ENCODE data around the gene SPECC1. TPM values are rescaled to one million over a fixed set of nuclear protein-coding genes. Genes with fewer than 3 reads are reported as not detected.
"Not testable (repeated sequence)": the region's sequence is repeated elsewhere in the genome, so short reads cannot be mapped to it uniquely, and the experiment has no call there.

Gene SPECC1
- total RNA-seq, 1 donor from 2014 or later, result 13.6 TPM

DNA sequence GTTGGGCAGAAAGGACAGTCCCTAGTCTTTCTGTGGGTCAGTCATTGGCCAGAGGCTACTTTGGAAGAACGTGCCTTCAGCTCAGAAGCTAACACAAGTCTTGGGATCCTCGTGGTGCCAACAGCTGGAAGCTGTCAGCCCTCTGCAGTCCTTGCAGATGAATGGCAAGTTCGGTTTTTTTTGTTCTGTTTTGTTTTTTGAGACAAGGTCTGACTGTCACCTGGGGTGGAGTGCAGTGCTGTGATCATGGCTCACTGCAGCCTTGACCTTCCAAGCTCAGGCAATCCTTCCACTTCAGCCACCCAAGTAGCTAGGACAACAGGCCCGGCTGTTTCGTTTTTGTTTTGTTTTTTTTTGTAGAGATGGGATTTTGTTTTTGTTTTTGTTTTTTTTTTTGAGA is 149.4 kb downstream of the SPECC1 start:
- Histone ChIP-seq H3K4me1 (ENCODE audit: control insufficient read depth in 3 of 3, insufficient read depth in 3 of 3, low read length in 3 of 3) (peaks cover 5 to 13% (median 9%) of the 10 kb centered on the region in 3 donors), H3K27ac (ENCODE audit: low read depth, low read length) (no peak overlapping the region), H3K9me3 (ENCODE audit: control insufficient read depth in 3 of 3, low read length in 3 of 3) (no peaks in the 10 kb centered on the region), H3K9ac (ENCODE audit: low read depth in 1 of 3, low read length in 3 of 3) (no peak overlapping the region), H3K27me3 (ENCODE audit: control insufficient read depth in 3 of 3, insufficient read depth in 3 of 3, low read length in 3 of 3) (peaks cover 7 to 26% (median 22%) of the 10 kb centered on the region in 3 donors), H3K4me3 (ENCODE audit: low read length in 3 of 3) (no peak overlapping the region), H3K36me3 (ENCODE audit: control insufficient read depth in 3 of 3, insufficient read depth in 3 of 3, low read length in 3 of 3) (no peaks in the 10 kb centered on the region)

DNA sequence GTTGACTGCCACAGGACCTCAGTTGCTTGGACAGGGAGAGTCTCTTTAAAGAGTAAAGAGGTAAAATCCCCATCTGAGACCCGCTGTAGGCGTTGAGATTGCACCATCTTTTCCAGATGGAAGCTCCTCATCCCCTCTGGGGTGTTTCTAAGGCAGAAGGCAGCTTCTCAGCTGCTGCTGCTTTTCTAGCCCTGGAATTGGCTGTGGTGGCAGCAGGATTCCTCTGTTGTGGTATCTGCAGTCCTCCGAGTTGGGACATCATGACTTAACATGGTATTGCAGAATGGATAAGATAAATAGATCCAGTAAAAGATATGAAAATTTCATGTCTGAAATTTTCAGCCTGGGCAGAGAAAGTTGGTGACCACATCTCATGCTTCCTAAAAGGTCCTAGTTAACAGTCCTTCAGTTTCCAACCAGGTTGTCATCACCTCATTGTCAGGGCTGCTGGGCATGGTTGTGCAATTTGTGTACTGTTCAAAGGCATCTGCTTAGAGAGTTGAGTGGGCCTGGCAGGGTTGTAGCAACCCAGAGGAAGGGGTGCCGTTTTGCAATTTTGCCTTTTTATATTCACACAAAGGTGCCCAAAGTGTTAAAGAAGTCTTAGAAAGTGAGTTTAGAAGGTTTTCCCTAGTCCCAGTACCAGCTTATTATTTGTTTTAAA is 150.4 kb downstream of the SPECC1 start:
- no peak overlapping the region for H3K9ac ChIP-seq (ENCODE audit: low read depth in 1 of 3, low read length in 3 of 3)

DNA sequence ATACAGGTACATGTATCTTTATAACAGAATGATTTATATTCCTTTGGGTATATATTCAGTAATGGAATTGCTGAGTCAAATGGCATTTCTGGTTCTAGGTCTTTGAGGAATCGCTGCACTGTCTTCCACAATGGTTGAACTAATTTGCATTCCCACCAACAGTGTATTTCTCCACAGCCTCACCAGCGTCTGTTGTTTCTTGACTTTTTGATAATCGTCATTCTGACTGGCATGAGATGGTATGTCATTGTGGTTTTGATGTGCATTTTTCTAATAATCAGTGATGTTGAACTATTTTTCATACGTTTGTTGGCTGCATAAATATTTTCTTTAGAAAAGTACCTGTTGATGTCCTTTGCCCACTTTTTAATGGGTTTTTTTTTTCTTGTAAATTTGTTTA is 156.4 kb downstream of the SPECC1 start:
- H3K36me3 ChIP-seq (ENCODE audit: control insufficient read depth in 3 of 3, insufficient read depth in 3 of 3, low read length in 3 of 3); H3K9me3 ChIP-seq (ENCODE audit: control insufficient read depth in 3 of 3, low read length in 3 of 3); H3K27me3 ChIP-seq (ENCODE audit: control insufficient read depth in 3 of 3, insufficient read depth in 3 of 3, low read length in 3 of 3); H3K4me3 ChIP-seq (ENCODE audit: low read length in 3 of 3); H3K9ac ChIP-seq (ENCODE audit: low read depth in 1 of 3, low read length in 3 of 3); H3K27ac ChIP-seq (ENCODE audit: low read depth, low read length); H3K4me1 ChIP-seq (ENCODE audit: control insufficient read depth in 3 of 3, insufficient read depth in 3 of 3, low read length in 3 of 3): not testable (repeated sequence)

More for the DNA sequence above, 150.4 kb downstream of the SPECC1 start:
- Histone ChIP-seq H3K4me3 (ENCODE audit: low read length in 3 of 3) (no peak overlapping the region), H3K36me3 (ENCODE audit: control insufficient read depth in 3 of 3, insufficient read depth in 3 of 3, low read length in 3 of 3) (no peaks in the 10 kb centered on the region), H3K27ac (ENCODE audit: low read depth, low read length) (no peak overlapping the region), H3K27me3 (ENCODE audit: control insufficient read depth in 3 of 3, insufficient read depth in 3 of 3, low read length in 3 of 3) (peaks cover 7 to 22% (median 22%) of the 10 kb centered on the region in 3 donors), H3K4me1 (ENCODE audit: control insufficient read depth in 3 of 3, insufficient read depth in 3 of 3, low read length in 3 of 3) (peaks cover 5 to 13% (median 9%) of the 10 kb centered on the region in 3 donors), H3K9me3 (ENCODE audit: control insufficient read depth in 3 of 3, low read length in 3 of 3) (no peaks in the 10 kb centered on the region)

DNA sequence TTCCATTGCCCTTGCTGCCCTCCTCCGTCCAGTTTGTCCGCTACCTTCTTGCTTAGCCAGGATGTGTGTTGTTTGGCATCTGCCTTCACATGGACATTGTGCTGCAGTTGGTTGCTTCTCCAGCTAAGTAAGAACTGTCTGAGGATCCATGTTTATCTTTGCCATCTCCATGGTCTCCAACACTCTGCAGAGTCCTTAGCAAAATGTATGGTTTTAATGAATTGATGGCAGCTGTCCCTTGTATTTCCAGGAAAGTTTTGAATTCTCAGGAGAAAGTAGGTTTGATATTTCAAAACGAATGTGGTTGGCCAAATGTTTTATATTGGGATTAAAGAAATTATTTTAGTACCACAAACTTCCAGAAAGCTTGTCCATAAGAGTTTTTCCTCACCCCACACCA is 160.9 kb downstream of the SPECC1 start:
- Histone ChIP-seq H3K9ac (ENCODE audit: low read depth in 1 of 3, low read length in 3 of 3) (no peak overlapping the region), H3K27ac (ENCODE audit: low read depth, low read length) (no peak overlapping the region), H3K27me3 (ENCODE audit: control insufficient read depth in 3 of 3, insufficient read depth in 3 of 3, low read length in 3 of 3) (no peaks in the 10 kb centered on the region), H3K36me3 (ENCODE audit: control insufficient read depth in 3 of 3, insufficient read depth in 3 of 3, low read length in 3 of 3) (no peaks in the 10 kb centered on the region), H3K4me3 (ENCODE audit: low read length in 3 of 3) (no peak overlapping the region), H3K9me3 (ENCODE audit: control insufficient read depth in 3 of 3, low read length in 3 of 3) (no peaks in the 10 kb centered on the region), H3K4me1 (ENCODE audit: control insufficient read depth in 3 of 3, insufficient read depth in 3 of 3, low read length in 3 of 3) (no peaks in the 10 kb centered on the region)

DNA sequence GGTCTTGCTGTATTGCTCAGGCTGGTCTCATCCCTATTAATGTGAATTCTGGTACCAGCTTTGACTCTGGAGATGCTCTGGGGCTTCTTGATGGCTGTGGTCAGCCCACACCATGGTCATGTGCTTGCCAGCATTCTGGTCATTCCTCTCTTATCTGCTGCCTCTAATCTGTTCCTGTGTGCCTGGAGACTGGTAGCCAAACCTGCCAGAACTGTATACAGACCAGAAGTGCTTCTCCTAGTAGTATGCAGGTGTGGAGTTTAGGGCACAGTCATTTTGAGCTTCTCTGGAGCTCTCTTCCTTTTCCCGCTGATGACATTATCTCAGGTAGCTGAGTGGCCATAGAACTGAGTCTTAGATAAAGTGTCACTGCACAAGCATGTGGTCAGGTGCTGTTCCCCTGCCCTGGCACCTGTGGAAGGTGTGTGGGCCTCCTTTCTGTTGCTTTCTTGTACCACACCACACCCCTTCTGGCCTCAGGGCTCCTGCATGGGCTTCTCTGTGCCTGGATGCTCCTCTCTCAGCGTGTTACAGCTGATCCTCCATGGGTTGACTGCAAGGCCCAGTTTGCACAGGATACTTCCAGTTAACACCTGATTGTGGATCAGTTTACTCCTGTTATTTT is 162.7 kb downstream of the SPECC1 start:
- no peak overlapping the region for H3K27ac ChIP-seq (ENCODE audit: low read depth, low read length)
- no peak overlapping the region for H3K9ac ChIP-seq (ENCODE audit: low read depth in 1 of 3, low read length in 3 of 3)
- no peaks in the 10 kb centered on the region for H3K4me1 ChIP-seq (ENCODE audit: control insufficient read depth in 3 of 3, insufficient read depth in 3 of 3, low read length in 3 of 3)
- H3K4me3 ChIP-seq (ENCODE audit: low read length in 3 of 3), result no peak overlapping the region
- H3K36me3 ChIP-seq (ENCODE audit: control insufficient read depth in 3 of 3, insufficient read depth in 3 of 3, low read length in 3 of 3), result no peaks in the 10 kb centered on the region
- no peaks in the 10 kb centered on the region for H3K27me3 ChIP-seq (ENCODE audit: control insufficient read depth in 3 of 3, insufficient read depth in 3 of 3, low read length in 3 of 3)
- no peaks in the 10 kb centered on the region for H3K9me3 ChIP-seq (ENCODE audit: control insufficient read depth in 3 of 3, low read length in 3 of 3)

DNA sequence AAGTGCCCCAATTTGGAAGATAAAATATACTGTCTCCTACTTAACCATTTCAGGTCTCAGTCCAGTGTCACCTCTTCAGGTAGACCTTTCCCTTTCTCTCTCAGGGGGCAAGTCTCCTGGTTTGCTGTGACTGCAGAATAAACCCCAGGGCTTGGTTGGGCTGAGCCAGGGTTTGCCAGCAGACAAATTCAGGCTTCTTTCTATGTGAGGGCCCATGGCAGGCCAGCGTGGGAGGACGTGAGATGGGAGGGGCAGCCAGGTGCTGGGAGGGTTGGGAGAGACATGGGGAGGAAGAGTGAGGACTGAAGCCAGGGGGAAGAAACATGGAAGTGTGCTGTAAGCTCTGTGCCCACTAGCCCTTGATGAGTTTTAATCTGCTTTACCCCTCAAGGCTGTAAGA is 163.2 kb downstream of the SPECC1 start:
- no peaks in the 10 kb centered on the region for H3K27me3 ChIP-seq (ENCODE audit: control insufficient read depth in 3 of 3, insufficient read depth in 3 of 3, low read length in 3 of 3)
- no peaks in the 10 kb centered on the region for H3K4me1 ChIP-seq (ENCODE audit: control insufficient read depth in 3 of 3, insufficient read depth in 3 of 3, low read length in 3 of 3)
- H3K4me3 ChIP-seq (ENCODE audit: low read length in 3 of 3), result no peak overlapping the region
- H3K9me3 ChIP-seq (ENCODE audit: control insufficient read depth in 3 of 3, low read length in 3 of 3), result no peaks in the 10 kb centered on the region
- H3K9ac ChIP-seq (ENCODE audit: low read depth in 1 of 3, low read length in 3 of 3), result no peak overlapping the region
- no peak overlapping the region for H3K27ac ChIP-seq (ENCODE audit: low read depth, low read length)
- no peaks in the 10 kb centered on the region for H3K36me3 ChIP-seq (ENCODE audit: control insufficient read depth in 3 of 3, insufficient read depth in 3 of 3, low read length in 3 of 3)

DNA sequence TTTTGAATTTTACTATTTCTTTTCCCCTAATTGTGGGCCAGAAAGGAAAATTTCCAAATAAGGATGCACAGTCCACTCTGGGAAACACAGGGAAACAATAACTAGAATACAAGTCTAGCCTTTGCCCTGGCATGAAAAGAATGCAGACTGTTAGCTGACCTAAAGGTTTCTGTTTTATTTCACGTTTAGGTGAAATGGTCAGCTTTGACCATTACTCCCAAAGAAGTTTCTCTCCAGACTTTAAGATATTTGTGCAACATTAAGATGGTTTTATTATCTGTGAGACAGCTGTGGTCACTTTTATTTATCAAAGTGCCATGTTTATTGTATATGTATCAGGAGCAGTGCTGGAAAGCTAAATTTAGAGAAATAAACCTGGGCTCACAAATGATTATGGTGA is 163.9 kb downstream of the SPECC1 start:
- Histone ChIP-seq H3K27ac (ENCODE audit: low read depth, low read length) (no peak overlapping the region), H3K36me3 (ENCODE audit: control insufficient read depth in 3 of 3, insufficient read depth in 3 of 3, low read length in 3 of 3) (no peaks in the 10 kb centered on the region)

DNA sequence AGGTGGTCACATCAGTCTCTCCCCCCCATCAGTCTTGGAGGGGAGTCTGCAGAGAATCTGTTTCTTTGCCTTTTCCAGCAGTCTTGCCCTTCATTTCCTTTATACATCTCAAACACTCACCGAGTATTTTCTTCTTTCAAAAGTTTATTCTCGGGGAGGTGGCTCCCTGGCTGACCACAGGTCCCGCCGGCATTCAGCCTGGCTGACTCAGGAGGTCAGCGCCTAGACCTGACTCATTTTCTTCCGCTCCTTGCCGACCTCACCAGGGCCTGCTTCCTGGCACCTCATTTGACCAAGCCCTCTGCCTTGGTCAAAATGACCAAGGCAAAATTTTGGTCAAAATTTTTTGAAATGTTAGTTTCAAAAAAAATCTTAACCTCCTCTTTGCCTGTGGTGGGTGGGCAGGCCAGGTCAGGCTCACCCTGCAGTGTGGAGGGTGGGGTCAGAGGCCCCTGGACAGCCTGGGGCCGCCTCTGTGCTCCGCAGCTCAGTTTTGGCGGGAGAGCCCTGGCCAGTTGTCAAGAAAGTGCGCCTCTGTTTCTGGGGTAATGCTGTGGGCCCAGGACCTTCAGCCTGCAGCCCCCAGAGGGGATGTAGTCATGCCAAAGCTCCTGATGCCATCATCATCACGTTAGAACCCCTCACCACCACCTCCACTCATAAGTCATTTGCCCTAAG is 165.6 kb downstream of the SPECC1 start:
- no peaks in the 10 kb centered on the region for H3K4me1 ChIP-seq (ENCODE audit: control insufficient read depth in 3 of 3, insufficient read depth in 3 of 3, low read length in 3 of 3)
- no peak overlapping the region for H3K27ac ChIP-seq (ENCODE audit: low read depth, low read length)
- H3K9ac ChIP-seq (ENCODE audit: low read depth in 1 of 3, low read length in 3 of 3), result no peak overlapping the region
- H3K9me3 ChIP-seq (ENCODE audit: control insufficient read depth in 3 of 3, low read length in 3 of 3), result no peaks in the 10 kb centered on the region
- H3K36me3 ChIP-seq (ENCODE audit: control insufficient read depth in 3 of 3, insufficient read depth in 3 of 3, low read length in 3 of 3), result no peaks in the 10 kb centered on the region
- H3K4me3 ChIP-seq (ENCODE audit: low read length in 3 of 3), result no peak overlapping the region
- no peaks in the 10 kb centered on the region for H3K27me3 ChIP-seq (ENCODE audit: control insufficient read depth in 3 of 3, insufficient read depth in 3 of 3, low read length in 3 of 3)

More for the DNA sequence above, 163.9 kb downstream of the SPECC1 start:
- no peak overlapping the region for H3K4me3 ChIP-seq (ENCODE audit: low read length in 3 of 3)
- no peaks in the 10 kb centered on the region for H3K27me3 ChIP-seq (ENCODE audit: control insufficient read depth in 3 of 3, insufficient read depth in 3 of 3, low read length in 3 of 3)
- H3K9me3 ChIP-seq (ENCODE audit: control insufficient read depth in 3 of 3, low read length in 3 of 3), result no peaks in the 10 kb centered on the region
- no peak overlapping the region for H3K9ac ChIP-seq (ENCODE audit: low read depth in 1 of 3, low read length in 3 of 3)
- H3K4me1 ChIP-seq (ENCODE audit: control insufficient read depth in 3 of 3, insufficient read depth in 3 of 3, low read length in 3 of 3), result no peaks in the 10 kb centered on the region

DNA sequence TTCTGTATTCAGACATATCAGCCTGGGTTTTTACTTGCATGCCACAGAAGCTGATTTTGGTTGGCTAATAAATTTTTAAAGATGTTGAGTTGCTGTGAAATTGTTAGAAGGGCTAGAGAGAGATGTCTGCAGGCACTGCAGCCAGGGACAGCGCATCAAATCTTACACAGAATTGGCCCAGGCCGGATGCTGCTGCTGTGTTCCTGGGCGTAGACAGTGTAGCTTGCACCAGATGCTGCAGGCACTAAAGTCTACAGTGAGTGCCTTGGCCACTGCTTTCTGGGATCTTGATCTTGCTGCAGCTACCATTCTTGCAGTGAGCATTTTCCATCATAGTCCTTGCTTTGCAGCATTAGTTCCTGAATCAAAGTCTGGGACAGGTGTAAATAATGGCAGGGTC is 169.9 kb downstream of the SPECC1 start:
- H3K27ac ChIP-seq (ENCODE audit: low read depth, low read length), result no peak overlapping the region
- no peak overlapping the region for H3K4me3 ChIP-seq (ENCODE audit: low read length in 3 of 3)
- H3K4me1 ChIP-seq (ENCODE audit: control insufficient read depth in 3 of 3, insufficient read depth in 3 of 3, low read length in 3 of 3), result no peaks in the 10 kb centered on the region
- no peak overlapping the region for H3K9ac ChIP-seq (ENCODE audit: low read depth in 1 of 3, low read length in 3 of 3)
- H3K9me3 ChIP-seq (ENCODE audit: control insufficient read depth in 3 of 3, low read length in 3 of 3), result no peaks in the 10 kb centered on the region
- H3K27me3 ChIP-seq (ENCODE audit: control insufficient read depth in 3 of 3, insufficient read depth in 3 of 3, low read length in 3 of 3), result no peaks in the 10 kb centered on the region
- no peaks in the 10 kb centered on the region for H3K36me3 ChIP-seq (ENCODE audit: control insufficient read depth in 3 of 3, insufficient read depth in 3 of 3, low read length in 3 of 3)

DNA sequence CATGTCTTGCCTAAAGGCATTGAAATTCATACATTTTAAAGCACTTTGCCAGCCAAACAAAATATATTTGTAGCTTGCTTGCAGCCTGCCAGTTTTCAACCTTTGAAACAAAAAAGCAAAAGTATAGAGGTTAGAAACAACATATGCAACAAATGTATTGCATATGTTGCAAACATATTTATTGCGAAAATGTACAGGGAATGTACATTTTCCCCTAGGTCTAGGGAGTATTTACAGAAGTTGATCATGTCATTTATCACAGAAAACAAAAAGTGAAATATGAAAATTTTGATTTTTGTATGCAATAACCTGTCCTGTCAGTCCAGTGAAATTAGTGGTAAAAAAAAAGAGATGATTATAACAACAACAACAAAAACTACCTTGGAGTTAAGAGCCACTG is 171.5 kb downstream of the SPECC1 start:
- Histone ChIP-seq H3K36me3 (ENCODE audit: control insufficient read depth in 3 of 3, insufficient read depth in 3 of 3, low read length in 3 of 3) (no peaks in the 10 kb centered on the region), H3K27me3 (ENCODE audit: control insufficient read depth in 3 of 3, insufficient read depth in 3 of 3, low read length in 3 of 3) (no peaks in the 10 kb centered on the region), H3K9ac (ENCODE audit: low read depth in 1 of 3, low read length in 3 of 3) (no peak overlapping the region), H3K4me1 (ENCODE audit: control insufficient read depth in 3 of 3, insufficient read depth in 3 of 3, low read length in 3 of 3) (no peaks in the 10 kb centered on the region), H3K9me3 (ENCODE audit: control insufficient read depth in 3 of 3, low read length in 3 of 3) (no peaks in the 10 kb centered on the region), H3K4me3 (ENCODE audit: low read length in 3 of 3) (no peak overlapping the region), H3K27ac (ENCODE audit: low read depth, low read length) (no peak overlapping the region)

Measured in skeletal muscle tissue (tissue), 4 donors.